ENCODE measurements around the gene ENOX1.

Gene ENOX1

GRCh38 chr13:43232144-43232872 lies 554.5 kb downstream of the ENOX1 start:
- DNase-seq: no peak

- no peak for DNase-seq
Measured at GRCh38 chr13:43230989-43231388, 555.8 kb downstream of the ENOX1 start.

GRCh38 chr13:43229506-43229905 lies 557.3 kb downstream of the ENOX1 start:
- DNase-seq: no peak

GRCh38 chr13:43227721-43228120 lies 559.1 kb downstream of the ENOX1 start:
- no peak for DNase-seq

- DNase-seq: no peak
Measured at GRCh38 chr13:43223216-43223615, 563.6 kb downstream of the ENOX1 start.

GRCh38 chr13:43222086-43222485 lies 564.7 kb downstream of the ENOX1 start:
- no peak for DNase-seq

GRCh38 chr13:43221611-43222010 lies 565.2 kb downstream of the ENOX1 start:
- DNase-seq: no peak

GRCh38 chr13:43220873-43221595 lies 565.7 kb downstream of the ENOX1 start:
- DNase-seq: no peak

GRCh38 chr13:43214124-43214523 lies 572.6 kb downstream of the ENOX1 start:
- DNase-seq: no peak

- no peak for DNase-seq
Measured at GRCh38 chr13:43206838-43207237, 579.9 kb downstream of the ENOX1 start.

- DNase-seq: no peak
Measured at GRCh38 chr13:43205416-43205815, 581.4 kb downstream of the ENOX1 start.

- DNase-seq: no peak
Measured at GRCh38 chr13:43204591-43204990, 582.2 kb downstream of the ENOX1 start.

GRCh38 chr13:43203781-43204180 lies 583.0 kb downstream of the ENOX1 start:
- no peak for DNase-seq

- DNase-seq: no peak
Measured at GRCh38 chr13:43200736-43201135, 586.0 kb downstream of the ENOX1 start.

GRCh38 chr13:43200307-43200706 lies 586.5 kb downstream of the ENOX1 start:
- no peak for DNase-seq

- DNase-seq: no peak
Measured at GRCh38 chr13:43196750-43197370, 589.9 kb downstream of the ENOX1 start.

GRCh38 chr13:43196086-43196621 lies 590.6 kb downstream of the ENOX1 start:
- no peak for DNase-seq

GRCh38 chr13:43195551-43195950 lies 591.2 kb downstream of the ENOX1 start:
- no peak for DNase-seq

- no peak for DNase-seq
Measured at GRCh38 chr13:43195112-43195511, 591.7 kb downstream of the ENOX1 start.

- no peak for DNase-seq
Measured at GRCh38 chr13:43193789-43194420, 592.9 kb downstream of the ENOX1 start.

GRCh38 chr13:43191546-43191945 lies 595.2 kb downstream of the ENOX1 start:
- DNase-seq: no peak

- DNase-seq: no peak
Measured at GRCh38 chr13:43185226-43185625, 601.5 kb downstream of the ENOX1 start.

GRCh38 chr13:43180837-43181236 lies 605.9 kb downstream of the ENOX1 start:
- no peak for DNase-seq
